ENCODE data around the gene PSORS1C1.

The PSORS1C1 gene

DNA sequence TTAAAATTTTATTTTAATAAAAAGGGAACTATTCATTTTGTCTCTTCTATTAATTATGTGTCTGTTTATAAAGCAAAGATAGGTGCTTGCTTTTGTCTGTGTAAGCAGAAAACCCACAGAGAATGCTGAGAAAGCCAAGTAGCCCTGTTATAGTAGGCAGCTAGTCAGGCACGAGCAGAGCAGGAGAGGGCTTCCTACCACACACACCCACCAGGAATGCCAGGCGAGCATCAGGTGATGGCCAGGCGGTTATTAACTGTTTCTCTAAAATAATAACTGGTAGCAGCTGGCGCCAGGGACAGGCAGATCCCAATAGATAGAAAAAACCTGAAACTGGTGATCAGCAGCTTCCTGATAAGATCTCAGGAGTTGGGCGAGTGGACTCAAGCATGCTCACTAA is 17.9 kb upstream of the PSORS1C1 start:
- no peaks in the 10 kb centered on the region for H3K9me3 ChIP-seq (ENCODE audit: insufficient read depth, low read length)
- no peaks in the 10 kb centered on the region for H3K79me2 ChIP-seq (ENCODE audit: low read length)
- no peaks in the 10 kb centered on the region for H4K20me1 ChIP-seq (ENCODE audit: insufficient read depth, low read length)
- TF ChIP-seq EZH2phosphoT487 (IDR thresholded peaks at IDR 0.05; ENCODE audit: low read depth) (no peak), CTCF (IDR thresholded peaks at IDR 0.05; ENCODE audit: low read depth, low read length) (no peak)
- H3K4me2 ChIP-seq (ENCODE audit: low read length), result no peak overlapping the region
- H3K27ac ChIP-seq (ENCODE audit: low read length), result no peak overlapping the region
- H3K36me3 ChIP-seq (replicated peaks; ENCODE audit: low read depth, low read length), result no peaks in the 10 kb centered on the region
- no peak overlapping the region for H2AFZ ChIP-seq (ENCODE audit: low read depth, low read length)
- H3K4me3 ChIP-seq (ENCODE audit: low read length), result no peak overlapping the region
- no peaks in the 10 kb centered on the region for H3K27me3 ChIP-seq (ENCODE audit: low read depth, low read length)
- no peaks in the 10 kb centered on the region for H3K4me1 ChIP-seq (ENCODE audit: low read length)
- H3K9ac ChIP-seq (ENCODE audit: low read length), result no peak overlapping the region

DNA sequence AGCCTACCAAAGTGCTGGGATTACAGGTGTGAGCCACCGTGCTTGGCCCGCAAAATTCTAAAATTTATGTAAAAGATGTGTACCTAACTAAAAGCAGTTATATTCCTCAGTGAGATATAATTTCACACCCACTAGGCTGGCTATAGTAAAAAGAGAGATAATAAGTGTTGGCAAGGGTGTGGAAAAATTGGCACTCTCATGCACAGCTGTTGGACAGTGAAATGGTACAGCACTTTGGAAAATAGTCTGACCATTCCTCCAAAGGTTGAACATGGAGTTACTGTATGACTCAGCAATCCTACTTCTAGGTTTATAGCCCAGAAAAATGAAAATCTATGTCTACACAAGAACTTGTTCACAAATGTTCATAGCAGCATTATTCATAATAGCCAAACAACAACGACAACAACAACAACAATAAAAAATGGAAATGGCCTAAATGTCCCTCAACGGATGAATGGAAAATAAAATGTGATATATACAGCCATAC is 16.1 kb upstream of the PSORS1C1 start:
- TF ChIP-seq EZH2phosphoT487 (IDR thresholded peaks at IDR 0.05; ENCODE audit: low read depth), result no peak
- no peak for TF ChIP-seq CTCF (IDR thresholded peaks at IDR 0.05; ENCODE audit: low read depth, low read length)
- H4K20me1 ChIP-seq (ENCODE audit: insufficient read depth, low read length), result no peaks in the 10 kb centered on the region
- H3K79me2 ChIP-seq (ENCODE audit: low read length), result no peaks in the 10 kb centered on the region
- H2AFZ ChIP-seq (ENCODE audit: low read depth, low read length), result no peak overlapping the region
- no peak overlapping the region for H3K27ac ChIP-seq (ENCODE audit: low read length)
- no peaks in the 10 kb centered on the region for H3K9me3 ChIP-seq (ENCODE audit: insufficient read depth, low read length)
- no peak overlapping the region for H3K4me2 ChIP-seq (ENCODE audit: low read length)
- H3K4me1 ChIP-seq (ENCODE audit: low read length), result no peaks in the 10 kb centered on the region
- H3K36me3 ChIP-seq (replicated peaks; ENCODE audit: low read depth, low read length), result no peaks in the 10 kb centered on the region
- H3K9ac ChIP-seq (ENCODE audit: low read length), result no peak overlapping the region
- H3K27me3 ChIP-seq (ENCODE audit: low read depth, low read length), result no peaks in the 10 kb centered on the region
- no peak overlapping the region for H3K4me3 ChIP-seq (ENCODE audit: low read length)

GRCh38 chr6:31103136-31103535 is 11.5 kb upstream of the PSORS1C1 start:
- no peaks in the 10 kb centered on the region for H3K4me1 ChIP-seq (ENCODE audit: low read length)
- H4K20me1 ChIP-seq (ENCODE audit: insufficient read depth, low read length), result no peaks in the 10 kb centered on the region
- no peak overlapping the region for H3K4me2 ChIP-seq (ENCODE audit: low read length)
- no peak overlapping the region for H3K9ac ChIP-seq (ENCODE audit: low read length)
- H3K27me3 ChIP-seq (ENCODE audit: low read depth, low read length), result no peaks in the 10 kb centered on the region; the same call in 1 of the 2 replicates
- no peaks in the 10 kb centered on the region for H3K36me3 ChIP-seq (replicated peaks; ENCODE audit: low read depth, low read length)
- TF ChIP-seq CTCF (IDR thresholded peaks at IDR 0.05; ENCODE audit: low read depth, low read length), result no peak
- TF ChIP-seq EZH2phosphoT487 (IDR thresholded peaks at IDR 0.05; ENCODE audit: low read depth), result no peak
- H3K27ac ChIP-seq (ENCODE audit: low read length), result no peak overlapping the region
- no peak overlapping the region for H3K4me3 ChIP-seq (ENCODE audit: low read length)
- no peak overlapping the region for H2AFZ ChIP-seq (ENCODE audit: low read depth, low read length)
- no peaks in the 10 kb centered on the region for H3K79me2 ChIP-seq (ENCODE audit: low read length)
- no peaks in the 10 kb centered on the region for H3K9me3 ChIP-seq (ENCODE audit: insufficient read depth, low read length)

DNA sequence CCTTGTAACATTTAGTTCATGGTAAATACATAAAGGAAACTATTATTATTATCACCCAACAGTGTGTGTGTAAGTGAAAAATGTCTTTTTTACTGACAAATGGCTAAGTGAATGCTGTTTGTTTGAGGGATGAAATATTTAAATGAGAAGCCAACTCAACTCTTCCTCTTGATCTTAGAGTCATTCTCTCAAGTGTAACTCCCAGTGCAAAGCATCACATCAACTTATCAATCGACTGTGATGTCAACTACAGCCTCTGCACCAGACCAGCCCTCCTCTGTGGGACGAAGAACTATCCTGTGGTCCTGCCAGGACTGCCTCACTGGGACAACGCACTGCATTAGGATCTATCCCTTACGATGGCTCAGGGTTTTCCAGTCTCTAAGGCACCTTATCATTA is 7.5 kb upstream of the PSORS1C1 start:
- H3K9ac ChIP-seq (ENCODE audit: low read length), result no peak overlapping the region
- peaks cover 13% of the 10 kb centered on the region for H3K4me1 ChIP-seq (ENCODE audit: low read length)
- H3K9me3 ChIP-seq (ENCODE audit: insufficient read depth, low read length), result no peaks in the 10 kb centered on the region
- no peak overlapping the region for H3K4me3 ChIP-seq (ENCODE audit: low read length)
- H3K27ac ChIP-seq (ENCODE audit: low read length), result no peak overlapping the region
- H3K36me3 ChIP-seq (replicated peaks; ENCODE audit: low read depth, low read length), result no peaks in the 10 kb centered on the region
- no peaks in the 10 kb centered on the region for H3K79me2 ChIP-seq (ENCODE audit: low read length)
- no peak overlapping the region for H3K4me2 ChIP-seq (ENCODE audit: low read length)
- H3K27me3 ChIP-seq (ENCODE audit: low read depth, low read length), result peaks cover 17% of the 10 kb centered on the region
- no peak overlapping the region for H2AFZ ChIP-seq (ENCODE audit: low read depth, low read length)
- no peaks in the 10 kb centered on the region for H4K20me1 ChIP-seq (ENCODE audit: insufficient read depth, low read length)
- TF ChIP-seq EZH2phosphoT487 (IDR thresholded peaks at IDR 0.05; ENCODE audit: low read depth) (no peak), CTCF (IDR thresholded peaks at IDR 0.05; ENCODE audit: low read depth, low read length) (no peak)

All from OCI-LY3 (cell line).